ENCODE measurements around the gene GJC2.

GRCh38 chr1:228175316-228176023 is 25.7 kb downstream of the GJC2 start:
- no peak for TF ChIP-seq CTCF (IDR thresholded peaks at IDR 0.05)
- no peak for TF ChIP-seq POLR2A (IDR thresholded peaks at IDR 0.05)

All from Peyer's patch (tissue), 4 donors.